Coronary artery (tissue), 2 donors: Measurements from ENCODE around the gene TAS2R60.
A peak's percentile ranks its signal among the peaks of the same experiment; 100 is the strongest.
"Not testable (repeated sequence)": the region's sequence is repeated elsewhere in the genome, so short reads cannot be mapped to it uniquely, and the experiment has no call there.

ENCODE experiments used
- DNase-seq: peaks from one replicate; pipeline ENCODE4 v3.0.0-alpha.2; 2017; ENCODE audit warnings: low spot score
- H3K27ac ChIP-seq, 2 donors: fragments of 200-600 bp; sonication (generic); one replicate each; pipeline ENCODE4 v1.5.1; 2016 to 2019
- H3K4me3 ChIP-seq: fragments of 200-600 bp; sonication (generic); 2 replicates; pipeline ENCODE4 v1.5.1; 2016; ENCODE audit warnings: mild to moderate bottlenecking, moderate library complexity
- CTCF ChIP-seq: fragments of 200-600 bp; sonication (generic); IDR thresholded peaks from one replicate; pipeline ENCODE4 v1.5.1; 2019; ENCODE audit warnings: antibody characterized with exemption

TAS2R60 gene

DNA sequence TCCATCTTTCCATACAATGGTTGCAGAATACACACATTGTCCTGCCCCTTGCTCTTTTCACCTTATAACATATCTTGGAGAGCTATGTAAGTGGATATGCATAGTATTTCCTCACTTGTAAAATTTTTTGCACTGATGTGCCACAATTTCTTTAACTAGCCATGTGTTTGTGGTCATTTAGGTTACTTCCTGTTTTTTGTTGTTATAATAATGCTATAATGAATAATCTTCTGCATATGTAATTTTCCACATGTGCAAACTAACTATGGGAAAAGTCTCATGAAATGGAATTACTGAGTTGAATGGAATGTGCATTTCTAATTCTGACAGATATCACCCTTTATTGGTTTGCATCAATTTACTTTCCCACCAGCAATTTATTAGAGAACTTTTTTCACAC, 37.2 kb downstream of the TAS2R60 start:
- DNase-seq, result no peak
- Histone ChIP-seq H3K27ac (no peak overlapping the region), H3K4me3 (no peak overlapping the region)
- no peak for TF ChIP-seq CTCF

DNA sequence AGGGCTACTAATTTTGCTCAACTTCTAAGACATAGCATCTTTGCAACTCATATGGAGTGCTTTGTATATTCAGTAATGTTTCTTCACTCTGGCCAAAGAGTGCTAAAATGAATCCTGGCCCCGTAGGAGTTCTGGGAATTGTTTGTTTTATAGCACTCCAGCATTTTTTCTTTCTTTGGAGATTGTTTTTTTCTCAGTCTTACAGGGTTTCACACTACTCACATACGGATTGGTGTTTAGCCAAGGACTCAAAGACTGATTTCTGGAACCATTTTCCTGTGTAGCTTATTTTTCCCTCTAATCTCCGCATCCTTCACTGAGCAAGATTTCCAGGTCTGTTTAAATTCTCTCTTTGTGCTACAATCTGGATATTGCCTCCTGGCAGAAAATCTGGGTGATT, 40.9 kb downstream of the TAS2R60 start:
- DNase-seq, result no peak
- Histone ChIP-seq H3K4me3 (no peak overlapping the region), H3K27ac (no peak overlapping the region)
- no peak for TF ChIP-seq CTCF

- H3K4me3 ChIP-seq, result no peak overlapping the region
- no peak for DNase-seq
- no peak for TF ChIP-seq CTCF
- no peak overlapping the region for H3K27ac ChIP-seq
Measured at GRCh38 chr7:143485094-143485493, 41.8 kb downstream of the TAS2R60 start.

- no peak for TF ChIP-seq CTCF
- no peak for DNase-seq
- no peak overlapping the region for H3K27ac ChIP-seq
- H3K4me3 ChIP-seq, result no peak overlapping the region
Measured at GRCh38 chr7:143485500-143485899, 42.2 kb downstream of the TAS2R60 start.

- H3K27ac ChIP-seq, DNase-seq, H3K4me3 ChIP-seq: not testable (repeated sequence)
Measured at GRCh38 chr7:143486266-143486665, 43.0 kb downstream of the TAS2R60 start.

DNA sequence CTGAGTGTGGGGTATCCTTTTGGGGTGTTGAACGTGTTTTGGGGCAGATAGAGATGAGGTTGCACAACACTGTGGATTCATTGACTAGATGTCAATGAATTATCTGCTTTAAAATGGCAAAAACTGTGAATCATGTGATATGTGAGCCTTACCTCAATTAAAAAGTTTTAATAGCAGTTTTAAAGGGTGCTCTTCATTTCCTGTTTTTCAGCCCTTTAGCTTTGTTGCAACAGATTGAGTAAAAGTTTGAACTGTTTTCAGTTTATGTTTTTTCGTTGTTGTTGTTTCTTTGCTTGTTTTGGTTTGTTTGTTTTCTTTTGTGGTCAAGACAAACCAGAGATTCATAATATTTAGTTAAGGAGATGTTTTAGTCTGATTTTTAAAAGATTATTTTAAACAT, 43.8 kb downstream of the TAS2R60 start:
- no peak for TF ChIP-seq CTCF
- DNase-seq, result no peak
- Histone ChIP-seq H3K4me3 (no peak overlapping the region), H3K27ac (peak overlapping the region in 1 of 2 donors; percentile 71)

DNA sequence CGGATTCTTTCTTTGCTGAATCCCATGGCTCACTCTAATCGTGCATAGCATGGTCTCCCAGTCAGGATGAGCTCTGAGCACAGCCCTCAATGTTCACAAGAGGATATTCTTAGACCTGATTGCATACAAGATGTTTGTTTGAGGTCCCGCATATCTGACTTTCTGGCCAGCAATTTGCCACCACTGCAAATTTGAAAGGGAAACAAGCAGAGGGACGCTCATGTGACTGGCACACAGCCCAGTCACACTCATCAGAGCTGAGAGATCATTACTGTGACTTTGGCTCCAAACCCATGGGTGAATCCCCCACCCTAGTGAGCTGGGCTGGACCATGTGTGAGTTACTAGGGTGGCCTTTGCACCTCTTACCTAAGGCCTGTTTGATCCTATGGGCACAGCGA, 44.3 kb downstream of the TAS2R60 start:
- TF ChIP-seq CTCF, result no peak
- no peak for DNase-seq
- Histone ChIP-seq H3K27ac (peak overlapping the region in 1 of 2 donors; percentile 16), H3K4me3 (no peak overlapping the region)

DNA sequence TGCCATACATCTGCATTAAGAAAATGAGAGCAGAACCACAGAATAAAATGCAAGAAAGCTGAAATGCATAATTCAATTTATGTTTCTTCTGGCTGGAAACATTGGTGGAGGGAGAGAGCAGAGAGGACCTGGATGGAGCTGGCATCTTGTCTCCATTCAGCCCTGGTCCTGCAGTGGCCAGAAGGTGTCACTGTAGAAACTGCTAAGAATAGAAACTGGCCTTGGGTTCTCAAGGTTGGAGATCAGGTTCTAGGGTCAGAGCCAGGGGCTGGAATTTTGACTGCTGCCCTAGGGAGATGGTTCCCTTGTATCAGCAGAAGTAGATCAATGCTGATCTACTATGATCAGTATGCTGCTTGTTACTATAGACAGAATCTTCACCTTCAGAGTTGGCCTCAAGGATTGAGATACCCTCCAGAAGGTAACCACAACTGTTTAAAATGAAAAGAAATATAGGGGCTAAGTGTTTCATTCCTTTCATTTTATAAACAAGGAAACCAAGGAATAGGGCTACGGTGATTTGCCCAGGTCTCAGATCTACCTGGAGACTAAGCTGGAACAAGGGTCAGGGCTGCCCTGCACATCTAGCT, 47.6 kb downstream of the TAS2R60 start:
- no peak for TF ChIP-seq CTCF
- Histone ChIP-seq H3K4me3 (no peak overlapping the region), H3K27ac (no peak overlapping the region)
- DNase-seq, result no peak
